Thoracic aorta (tissue), 2 donors: ENCODE data around the gene EFNA3. TPM values are rescaled to one million over a fixed set of nuclear protein-coding genes. Genes with fewer than 3 reads are reported as not detected.
A peak's percentile ranks its signal among the peaks of the same experiment; 100 is the strongest.

Source experiments
- ATAC-seq: fragments of 150-250 bp; one replicate; pipeline ENCODE4 v1.8.0; 2017; ENCODE audit warnings: low read depth; ENCODE audit not compliant: insufficient number of reproducible peaks, low FRiP score
- DNase-seq: peaks from one replicate; pipeline ENCODE4 v3.0.0-alpha.2; 2020; ENCODE audit warnings: low spot score
- H3K27ac ChIP-seq, 2 donors: fragments of 200-600 bp; sonication (generic); 1 replicate in 1 of 2; 2 replicates in 1 of 2; pipeline ENCODE4 v1.5.1; 2016; ENCODE audit warnings: mild to moderate bottlenecking in 2 of 2, moderate library complexity in 2 of 2
- H3K27me3 ChIP-seq: fragments of 200-600 bp; sonication (generic); replicated peaks from 2 replicates; pipeline ENCODE4 v1.6.0; 2016; ENCODE audit warnings: mild to moderate bottlenecking; ENCODE audit not compliant: insufficient read depth
- H3K36me3 ChIP-seq: fragments of 200-600 bp; sonication (generic); one replicate; pipeline ENCODE4 v1.5.1; 2016
- H3K4me1 ChIP-seq, 2 donors: fragments of 200-600 bp; sonication (generic); 1 replicate in 1 of 2; 2 replicates in 1 of 2; pipeline versions ENCODE4 v1.5.1 to v1.6.0; 2016; ENCODE audit warnings: low read depth in 2 of 2, mild to moderate bottlenecking in 1 of 2; ENCODE audit not compliant: control insufficient read depth in 1 of 2
- H3K4me3 ChIP-seq: fragments of 200-600 bp; sonication (generic); 2 replicates; pipeline ENCODE4 v1.5.1; 2016; ENCODE audit warnings: mild to moderate bottlenecking
- H3K9me3 ChIP-seq: fragments of 200-600 bp; sonication (generic); 2 replicates; pipeline ENCODE4 v1.5.1; 2016
- CTCF ChIP-seq: fragments of 200-600 bp; sonication (generic); IDR thresholded peaks from one replicate; pipeline ENCODE4 v1.5.1; 2019; ENCODE audit warnings: antibody characterized with exemption
- total RNA-seq, 2 donors: library from RNA; depleted of rRNA; stranded (reverse); fragments of >200 nt; gene quantifications; one replicate each; pipeline versions ENCODE4 v1.1.0 to v1.2.3, GENCODE V29; 2016

The EFNA3 gene
- 1 to 10 TPM; 1.5 to 3.2 TPM for total RNA-seq

GRCh38 chr1:155078469-155079209 is at the start of gene EFNA3:
TSS of gene EFNA3 (plus strand) at chr1:155078837. CDS start at chr1:155078942, 105 bp downstream.
- H3K9me3 ChIP-seq: no peaks in the 10 kb centered on the region
- ATAC-seq (peak; percentile 44), DNase-seq (no peak)
- H3K27me3 ChIP-seq: peaks cover 26% of the 10 kb centered on the region
- TF ChIP-seq CTCF: no peak
- H3K4me1 ChIP-seq: peaks cover 29 to 43% of the 10 kb centered on the region in 2 donors
- no peaks in the 10 kb centered on the region for H3K36me3 ChIP-seq
- H3K27ac ChIP-seq: no peak within 1 kb of the TSS
- peak within 1 kb of the TSS; percentile 72 for H3K4me3 ChIP-seq

- ATAC-seq: no peak
- Histone ChIP-seq H3K27ac (no peak overlapping the region), H3K27me3 (no peaks in the 10 kb centered on the region), H3K9me3 (no peaks in the 10 kb centered on the region), H3K4me3 (no peak overlapping the region), H3K4me1 (no peaks in the 10 kb centered on the region), H3K36me3 (no peaks in the 10 kb centered on the region)
- TF ChIP-seq CTCF: no peak
- no peak for DNase-seq
Measured at GRCh38 chr1:155029513-155030242, 49.0 kb upstream of the EFNA3 start.

- Histone ChIP-seq H3K4me1 (no peaks in the 10 kb centered on the region), H3K36me3 (no peaks in the 10 kb centered on the region), H3K27ac (no peak overlapping the region), H3K27me3 (no peaks in the 10 kb centered on the region), H3K4me3 (no peak overlapping the region), H3K9me3 (no peaks in the 10 kb centered on the region)
- DNase-seq (no peak), ATAC-seq (no peak)
- no peak for TF ChIP-seq CTCF
Measured at GRCh38 chr1:155030243-155030795, 48.3 kb upstream of the EFNA3 start.

- Histone ChIP-seq H3K4me3 (no peak overlapping the region), H3K9me3 (no peaks in the 10 kb centered on the region), H3K36me3 (no peaks in the 10 kb centered on the region), H3K27me3 (no peaks in the 10 kb centered on the region), H3K27ac (no peak overlapping the region), H3K4me1 (no peaks in the 10 kb centered on the region)
- DNase-seq (no peak), ATAC-seq (no peak)
- TF ChIP-seq CTCF: no peak
Measured at GRCh38 chr1:155030899-155031298, 47.7 kb upstream of the EFNA3 start.

- Histone ChIP-seq H3K36me3 (no peaks in the 10 kb centered on the region), H3K4me3 (no peak overlapping the region), H3K27me3 (no peaks in the 10 kb centered on the region), H3K4me1 (no peaks in the 10 kb centered on the region), H3K27ac (no peak overlapping the region), H3K9me3 (no peaks in the 10 kb centered on the region)
- DNase-seq: no peak
- TF ChIP-seq CTCF: no peak
- no peak for ATAC-seq
Measured at GRCh38 chr1:155032886-155033285, 45.8 kb upstream of the EFNA3 start.
